NCI-H774 (cell line): Measurements from ENCODE around the gene MTUS2.

Experiments
- DNase-seq: peaks from one replicate; lab custom pipeline; 2025; lab: John Stamatoyannopoulos, UW

Gene MTUS2

DNA sequence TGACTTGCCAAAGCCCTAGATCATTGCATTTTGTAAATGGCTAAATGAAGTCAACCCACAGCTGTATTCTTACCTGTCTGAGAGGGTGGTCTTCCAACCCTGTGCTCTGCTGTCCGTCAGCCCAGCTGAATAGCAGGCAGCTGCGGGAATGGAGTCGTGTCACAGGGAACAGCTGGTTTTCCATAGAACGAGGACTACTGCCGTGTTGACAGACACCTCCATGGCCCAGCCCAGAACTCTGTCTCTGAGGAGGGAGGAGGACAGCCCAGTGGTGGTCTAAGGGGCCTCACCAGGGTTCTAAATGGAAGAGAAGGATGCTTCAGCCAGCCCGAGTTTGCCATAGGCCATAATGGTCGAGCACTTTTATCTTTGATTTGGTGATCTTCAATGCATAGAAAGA lies 664.7 kb downstream of the MTUS2 start:
- DNase-seq, result no peak

DNA sequence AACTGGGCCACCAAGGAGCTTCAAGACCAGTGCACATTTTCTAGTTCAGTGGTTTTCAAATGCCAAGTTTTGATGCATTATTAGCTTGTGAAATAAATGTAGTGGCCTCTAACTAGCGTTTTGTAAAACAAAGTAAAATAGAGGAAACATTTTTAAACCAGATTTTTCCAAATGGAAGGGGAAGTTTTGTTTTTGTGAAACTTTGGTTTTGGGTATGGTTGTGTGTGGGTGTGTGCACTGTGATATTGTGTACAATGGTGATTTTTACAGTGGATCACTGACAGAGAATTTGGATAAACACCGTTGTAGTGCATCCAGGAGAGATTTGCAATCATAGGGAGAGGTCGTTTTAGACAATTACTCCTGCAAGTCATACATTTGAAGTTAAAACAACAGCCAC lies 666.4 kb downstream of the MTUS2 start:
- DNase-seq, result no peak

DNA sequence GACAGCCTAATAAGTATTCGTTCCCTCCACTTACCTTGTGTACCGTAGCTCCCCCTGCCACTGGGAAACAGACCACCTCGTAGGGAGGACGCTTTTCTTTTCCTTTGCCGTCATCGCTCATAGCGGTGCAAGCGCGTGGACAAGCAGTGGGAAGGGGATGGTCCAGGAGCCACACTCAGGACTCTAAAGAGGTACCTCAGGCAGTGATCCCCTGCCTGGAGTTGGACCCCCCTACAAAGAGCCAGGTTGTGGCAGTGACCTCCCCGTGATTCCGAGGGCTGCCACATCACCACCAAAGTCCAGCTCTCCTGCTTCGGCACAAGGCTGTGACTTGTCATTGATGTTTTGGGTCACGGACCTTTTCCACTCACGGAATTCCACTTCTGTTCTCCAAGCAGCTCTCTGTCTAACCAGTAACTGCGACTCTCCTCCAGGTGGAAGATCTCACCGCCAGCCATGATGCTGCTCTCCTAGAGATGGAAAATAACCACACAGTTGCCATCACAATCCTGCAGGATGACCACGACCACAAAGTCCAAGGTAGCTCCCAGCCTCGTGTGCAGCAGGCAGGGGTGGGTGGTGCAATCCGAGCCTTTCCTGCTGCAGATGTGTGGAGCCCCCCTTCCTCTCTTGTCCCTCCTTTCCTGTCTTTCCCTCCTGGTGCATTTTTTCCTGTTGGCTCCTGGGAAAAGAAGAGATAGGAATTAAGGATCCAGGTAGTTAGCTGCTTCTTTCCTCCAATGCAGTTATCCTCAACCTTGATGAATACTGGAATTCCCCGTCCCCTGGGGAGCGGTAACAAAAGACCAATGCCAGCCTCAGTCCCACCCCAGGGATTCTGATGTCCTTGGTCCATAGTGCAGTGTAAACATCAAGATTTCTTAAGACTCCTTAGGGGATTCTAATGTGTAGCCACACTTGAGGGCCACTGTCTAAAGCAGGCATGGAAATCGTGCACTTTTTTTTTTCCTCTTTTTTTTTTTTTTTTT lies 667.6 kb downstream of the MTUS2 start:
- DNase-seq, result no peak

DNA sequence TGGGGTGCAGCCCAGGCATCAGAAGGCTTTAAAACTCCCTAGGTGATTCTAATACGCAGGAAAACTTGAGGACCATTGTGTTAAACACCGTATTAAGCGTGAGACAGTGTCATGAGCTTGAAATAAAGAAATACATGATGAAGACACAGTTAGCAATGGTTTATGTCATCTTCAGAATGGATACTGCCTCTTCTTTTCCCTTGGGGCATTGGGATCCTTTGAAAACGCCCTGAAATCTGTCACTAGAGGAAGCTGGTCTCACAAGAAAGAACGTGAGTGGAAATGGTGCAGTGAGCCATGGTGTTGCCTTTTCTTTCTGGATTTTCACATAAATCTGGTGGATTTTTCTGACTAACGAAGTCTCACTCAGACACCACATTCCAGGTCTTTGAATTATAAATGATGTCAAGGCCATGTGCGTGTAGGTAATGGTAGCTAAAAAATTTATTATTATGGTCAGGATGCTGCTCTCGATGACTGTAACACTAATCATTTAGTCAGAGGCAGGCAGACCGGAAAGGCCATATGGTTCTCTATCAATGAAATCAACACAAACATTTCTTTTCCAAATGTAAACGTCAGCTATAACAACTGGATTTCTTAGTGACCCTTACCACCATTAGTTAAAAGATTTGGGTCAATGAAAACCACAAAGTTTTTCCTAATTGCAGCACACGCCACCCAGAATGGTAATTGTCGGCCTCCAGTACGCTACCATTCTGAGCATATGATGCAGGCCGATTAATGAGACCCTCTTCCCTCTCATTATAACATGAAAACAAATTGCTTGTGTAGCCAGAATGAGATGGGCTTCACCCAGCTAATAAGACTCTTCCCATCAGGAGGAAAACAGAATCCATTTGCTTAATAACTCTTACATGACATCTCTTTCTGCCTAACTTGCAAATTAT lies 669.8 kb downstream of the MTUS2 start:
- no peak for DNase-seq

GRCh38 chr13:29490561-29490885 lies 670.4 kb downstream of the MTUS2 start:
- DNase-seq, result no peak

GRCh38 chr13:29491248-29491647 lies 671.1 kb downstream of the MTUS2 start:
- DNase-seq, result no peak

DNA sequence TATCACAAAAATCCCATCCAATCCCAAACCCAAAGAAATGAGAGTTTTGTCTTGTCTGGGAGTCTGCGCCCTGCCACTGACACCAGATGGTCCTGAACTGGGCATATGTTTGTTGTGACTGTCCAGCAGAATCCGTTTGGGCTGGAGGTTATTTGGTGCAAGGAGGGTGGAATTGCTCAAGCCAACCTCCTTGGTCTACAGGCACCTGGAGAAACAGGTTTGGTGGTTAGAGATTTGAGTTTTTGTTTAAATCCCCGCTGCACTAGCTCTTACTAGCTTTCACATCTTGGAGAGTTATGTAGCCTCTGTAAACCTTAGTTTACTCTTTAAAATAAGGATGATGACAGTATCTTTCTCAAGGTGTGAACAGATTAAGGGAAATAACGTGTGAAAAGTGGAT lies 673.7 kb downstream of the MTUS2 start:
- DNase-seq, result no peak

- DNase-seq, result no peak
Observed at GRCh38 chr13:29494520-29494919, 674.4 kb downstream of the MTUS2 start.

- no peak for DNase-seq
Observed at GRCh38 chr13:29496241-29496712, 676.1 kb downstream of the MTUS2 start.

GRCh38 chr13:29497137-29497654 lies 677.1 kb downstream of the MTUS2 start:
- no peak for DNase-seq

DNA sequence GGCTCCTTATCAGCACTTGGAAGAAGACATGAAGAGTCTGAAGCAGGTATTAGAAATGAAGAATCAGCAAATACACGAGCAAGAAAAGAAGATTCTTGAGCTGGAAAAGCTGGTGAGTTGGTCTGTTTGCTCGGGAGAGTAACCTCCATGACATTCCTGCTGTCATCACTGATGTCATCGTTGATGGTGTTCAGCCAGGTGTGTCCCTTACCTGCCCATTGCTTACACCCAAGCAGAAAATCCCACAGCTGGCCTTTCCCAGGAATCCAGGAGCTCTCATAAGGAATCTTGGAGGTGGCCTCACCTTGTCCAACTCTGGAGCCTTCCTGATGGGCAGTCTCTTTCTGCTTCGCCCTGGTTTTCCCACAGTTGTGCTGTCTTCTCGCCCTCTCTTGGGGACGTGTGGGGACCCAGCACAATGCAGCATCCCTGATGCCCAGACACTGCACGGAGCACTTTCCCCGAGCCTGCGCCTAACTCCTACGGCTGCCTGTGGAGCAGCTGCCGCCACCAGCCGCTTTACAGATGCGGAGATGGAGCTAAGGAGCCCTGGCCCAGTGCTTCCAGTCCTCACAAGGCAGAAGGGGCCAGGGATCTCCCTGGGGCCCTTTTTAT lies 678.4 kb downstream of the MTUS2 start:
- no peak for DNase-seq

DNA sequence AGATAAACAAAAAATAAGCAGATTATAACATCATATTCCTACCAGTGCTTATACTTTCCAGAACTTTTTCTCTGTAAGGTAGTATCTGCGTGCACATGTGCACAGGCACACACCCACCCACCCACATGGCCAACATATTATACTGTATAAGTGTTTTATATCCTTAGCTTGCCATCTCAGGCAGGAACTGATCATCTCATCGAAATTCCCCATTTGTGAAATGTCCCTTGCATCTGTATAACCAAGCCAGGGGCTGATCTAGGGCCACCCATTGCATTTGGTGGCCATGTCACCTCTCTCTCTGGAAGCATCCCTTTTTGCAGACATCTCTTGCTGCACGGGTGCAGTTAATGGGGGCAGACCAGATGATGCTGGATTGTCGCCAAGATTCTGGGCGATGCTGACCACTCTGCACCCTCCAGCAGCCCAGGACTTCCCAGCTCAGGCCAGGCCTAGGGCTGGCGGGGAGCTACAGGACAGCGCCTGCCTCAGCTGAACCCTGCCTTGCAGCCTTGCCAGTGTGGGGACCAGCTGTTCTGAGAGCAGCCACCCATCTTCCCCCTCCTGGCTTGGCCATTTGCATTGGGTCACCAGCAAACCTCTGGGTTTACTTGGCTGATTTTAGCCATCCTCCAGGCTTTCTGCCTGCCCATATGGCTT lies 679.5 kb downstream of the MTUS2 start:
- no peak for DNase-seq

GRCh38 chr13:29500386-29500785 lies 680.2 kb downstream of the MTUS2 start:
- DNase-seq, result no peak

- DNase-seq, result no peak
Observed at GRCh38 chr13:29501674-29502073, 681.5 kb downstream of the MTUS2 start.

DNA sequence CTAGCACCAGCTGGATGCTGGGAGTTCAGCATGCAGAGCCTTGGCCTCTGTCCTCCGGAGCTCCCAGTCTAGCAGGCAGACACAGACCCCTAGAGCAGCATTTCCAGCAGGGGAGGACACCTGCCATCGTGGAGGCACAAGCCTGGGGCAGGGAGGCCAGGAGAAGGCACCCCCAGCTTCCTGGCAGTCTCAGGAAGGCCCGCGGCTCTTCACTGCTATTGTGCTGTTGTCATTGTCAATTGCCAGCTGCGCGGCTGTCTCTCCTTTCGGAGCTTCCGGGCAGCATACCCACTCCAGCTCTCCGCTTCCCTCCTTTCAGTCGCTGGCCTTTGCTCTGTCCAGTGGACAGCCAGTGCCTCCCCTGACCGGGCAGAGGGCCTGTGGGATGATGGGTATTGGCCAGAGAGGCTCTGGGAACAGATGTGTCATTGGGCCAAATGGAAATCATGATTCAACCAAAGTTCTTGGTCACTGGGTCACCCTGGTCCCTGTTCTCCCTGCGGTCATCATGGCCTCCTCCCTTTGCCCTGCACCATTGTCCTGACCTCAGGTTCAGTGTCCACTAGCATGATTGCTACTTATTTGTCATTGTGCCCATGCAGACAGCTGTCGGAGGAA lies 682.4 kb downstream of the MTUS2 start:
- no peak for DNase-seq

DNA sequence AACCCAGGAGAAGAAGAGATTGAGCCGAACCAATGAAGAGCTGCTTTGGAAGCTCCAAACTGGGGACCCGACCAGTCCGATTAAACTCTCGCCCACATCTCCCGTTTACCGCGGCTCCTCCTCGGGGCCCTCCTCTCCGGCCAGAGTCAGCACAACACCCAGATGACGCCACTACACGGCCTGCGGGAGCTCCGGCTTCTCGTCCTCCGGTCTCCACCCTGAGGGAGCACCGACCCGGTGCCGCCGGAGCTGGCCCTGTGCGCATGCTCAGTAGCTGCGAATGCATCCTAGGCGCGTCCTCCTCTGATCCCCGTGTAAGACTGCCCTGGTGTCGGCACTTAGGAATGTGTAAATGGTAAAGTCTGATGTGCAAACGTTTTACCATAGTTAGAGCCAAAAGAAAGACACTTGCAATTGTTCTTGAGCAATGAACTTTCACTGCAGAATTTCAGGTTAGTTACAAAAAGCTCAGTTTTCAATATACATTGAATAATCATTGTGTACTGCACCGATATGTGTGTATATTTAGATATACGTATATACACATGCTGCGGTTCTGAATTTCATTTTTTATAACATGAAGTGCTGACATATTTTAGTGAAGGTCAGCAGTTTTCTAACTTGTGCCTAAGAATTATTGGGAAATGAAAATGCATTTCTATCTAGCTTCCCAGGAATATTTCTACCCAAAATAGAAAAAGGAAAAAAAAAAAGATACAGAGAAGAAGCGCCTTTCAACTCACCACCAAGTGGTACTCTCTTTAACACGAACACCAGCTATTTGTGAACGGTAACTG lies 683.1 kb downstream of the MTUS2 start:
- DNase-seq, result no peak

GRCh38 chr13:29504691-29505090 lies 684.6 kb downstream of the MTUS2 start:
- DNase-seq, result no peak

GRCh38 chr13:29505511-29505910 lies 685.4 kb downstream of the MTUS2 start:
- no peak for DNase-seq

- DNase-seq, result no peak
Observed at GRCh38 chr13:29505950-29506349, 685.8 kb downstream of the MTUS2 start.

DNA sequence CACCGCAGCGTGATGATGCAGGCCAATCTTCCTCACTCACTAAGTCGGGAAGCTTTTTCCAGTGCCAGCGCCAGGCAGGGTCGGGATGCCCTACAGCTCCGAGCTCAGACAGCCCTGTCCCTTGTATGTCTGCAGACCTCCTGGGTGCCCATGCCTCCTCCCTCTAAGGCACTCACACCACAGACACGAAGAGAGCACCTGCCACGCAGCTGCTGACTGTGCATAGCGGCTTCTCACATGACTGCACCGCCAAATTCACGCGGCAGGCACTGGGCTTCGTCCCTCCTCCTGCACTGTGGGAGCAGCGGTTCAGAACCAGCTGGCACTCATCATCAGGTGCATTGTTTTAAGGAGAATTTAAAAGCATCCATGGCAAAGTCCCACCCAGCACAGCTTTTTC lies 687.2 kb downstream of the MTUS2 start:
- DNase-seq, result no peak
